Measurements from ENCODE around the gene DNTTIP2.

- TF ChIP-seq CTCF (IDR thresholded peaks at IDR 0.05) (no peak), EP300 (IDR thresholded peaks at IDR 0.05) (no peak), POLR2AphosphoS5 (IDR thresholded peaks at IDR 0.05) (no peak)
Observed at GRCh38 chr1:93900723-93901504, 21.9 kb upstream of the DNTTIP2 start.

Data from stomach (tissue), 4 donors.